Endothelial cell of umbilical vein (primary cell): Measurements from ENCODE around the gene SLC7A7. TPM values are rescaled to one million over a fixed set of nuclear protein-coding genes. Genes with fewer than 3 reads are reported as not detected.

Experiments
- Bru-seq: library from RNA; stranded (reverse); fragments of 400-500 nt; gene quantifications from one replicate; lab custom pipeline; 2021; lab: Mats Ljungman, UMichigan
- BruChase-seq, 2 experiments: library from RNA; stranded (reverse); fragments of 400-500 nt; gene quantifications; one replicate each; lab custom pipeline; 2021; lab: Mats Ljungman, UMichigan
- BruUV-seq: library from RNA; stranded (reverse); fragments of 400-500 nt; replicated peaks from 2 replicates; lab custom pipeline; 2021; lab: Mats Ljungman, UMichigan
- CTCF ChIA-PET: fragments of 300-600, 350-600 bp; sonication (Branson Sonifier 250); formaldehyde crosslinking; loops from one replicate; lab custom pipeline; 2021; ENCODE audit warnings: antibody characterized with exemption, inconsistent platforms; lab: Charles Lee
- POLR2A ChIA-PET: fragments of 300-600, 350-600 bp; sonication (Branson Sonifier 250); formaldehyde crosslinking; loops from one replicate; lab custom pipeline; 2021; ENCODE audit warnings: antibody characterized with exemption, inconsistent platforms; lab: Charles Lee
- DNase-seq: peaks from one replicate; pipeline ENCODE4 v3.0.0-alpha.2; 2011; ENCODE audit warnings: low read depth, low spot score
- FAIRE-seq: peaks from 2 replicates; lab custom pipeline; 2011; peaks lifted over from hg19 to GRCh38; lab: Jason Lieb, UNC
- H2AFZ ChIP-seq: 2 replicates; pipeline ENCODE4 v1.6.0; 2012; ENCODE audit warnings: low read depth, low read length, control low read depth, inconsistent platforms
- H3K27ac ChIP-seq: 2 replicates; pipeline ENCODE4 v1.5.1; 2011; ENCODE audit warnings: low read depth, mild to moderate bottlenecking, control low read depth, low read length, moderate library complexity; ENCODE audit not compliant: insufficient read depth
- H3K27me3 ChIP-seq, 2 experiments: 2 replicates each; pipeline versions ENCODE4 v1.6.0 to v1.6.1; 2011; ENCODE audit warnings: low read length in 2 of 2, mixed read lengths in 1 of 2; ENCODE audit not compliant: control insufficient read depth in 2 of 2, insufficient read depth in 2 of 2
- H3K36me3 ChIP-seq, 2 experiments: 2 replicates in 1 of 2; 3 replicates in 1 of 2; pipeline ENCODE4 v1.5.1; 2011; ENCODE audit warnings: low read length in 2 of 2, mild to moderate bottlenecking in 1 of 2, moderate library complexity in 1 of 2; ENCODE audit not compliant: control insufficient read depth in 2 of 2, insufficient read depth in 2 of 2; ENCODE audit errors: extremely low read depth in 1 of 2
- H3K4me1 ChIP-seq: 3 replicates; pipeline ENCODE4 v1.5.1; 2011; ENCODE audit warnings: mild to moderate bottlenecking, low read length; ENCODE audit not compliant: control insufficient read depth, insufficient read depth; ENCODE audit errors: extremely low read depth
- H3K4me2 ChIP-seq: 2 replicates; pipeline ENCODE4 v1.6.1; 2011; ENCODE audit warnings: low read length, control low read depth, mixed read lengths; ENCODE audit not compliant: insufficient read depth
- H3K4me3 ChIP-seq, 3 experiments: fragments of 200-600 bp in 1 of 3; sonication (generic), shearing (Covaris generic) in 1 of 3; replicated peaks in 1 of 3; 2 replicates each; pipeline ENCODE4 v1.5.1; 2011 to 2016; ENCODE audit warnings: control low read depth in 3 of 3, low read length in 3 of 3, mild to moderate bottlenecking in 2 of 3, inconsistent platforms in 1 of 3, low read depth in 1 of 3, moderate library complexity in 1 of 3; ENCODE audit not compliant: insufficient read depth in 1 of 3
- H3K79me2 ChIP-seq: 2 replicates; pipeline ENCODE4 v1.6.0; 2012; ENCODE audit warnings: low read length, inconsistent platforms; ENCODE audit not compliant: control insufficient read depth, insufficient read depth
- H3K9ac ChIP-seq: replicated peaks from 2 replicates; pipeline ENCODE3; 2011; ENCODE audit warnings: low read length, control low read depth; ENCODE audit not compliant: insufficient read depth; ENCODE audit errors: extremely low read depth
- H3K9me1 ChIP-seq: replicated peaks from 3 replicates; pipeline ENCODE4 v1.6.0; 2011; ENCODE audit warnings: mild to moderate bottlenecking, low read length; ENCODE audit not compliant: control insufficient read depth, insufficient read depth; ENCODE audit errors: extremely low read depth
- H3K9me3 ChIP-seq: replicated peaks from 2 replicates; pipeline ENCODE4 v1.5.1; 2012; ENCODE audit warnings: low read length, inconsistent platforms; ENCODE audit not compliant: control insufficient read depth, insufficient read depth
- H4K20me1 ChIP-seq: replicated peaks from 2 replicates; pipeline ENCODE3; 2011; ENCODE audit warnings: mild to moderate bottlenecking, low read length; ENCODE audit not compliant: control insufficient read depth, insufficient read depth; ENCODE audit errors: extremely low read depth
- CTCF ChIP-seq, 2 donors: IDR thresholded peaks; 1 replicate in 1 of 2; 2 replicates in 1 of 2; pipeline ENCODE4 v1.5.1; 2011; ENCODE audit warnings: low read length in 2 of 2, mild to moderate bottlenecking in 2 of 2, moderate library complexity in 2 of 2, control low read depth in 1 of 2, inconsistent platforms in 1 of 2, low read depth in 1 of 2; ENCODE audit not compliant: insufficient read depth in 1 of 2; ENCODE audit errors: extremely low read depth in 1 of 2
- EZH2 ChIP-seq: IDR thresholded peaks from 2 replicates; pipeline ENCODE4 v1.6.1; 2012; ENCODE audit warnings: borderline replicate concordance, low read depth, mild to moderate bottlenecking, moderate library complexity, low read length, inconsistent platforms; ENCODE audit not compliant: severe bottlenecking
- FOS ChIP-seq: IDR thresholded peaks from 2 replicates; pipeline ENCODE4 v1.6.1; 2011; ENCODE audit warnings: mild to moderate bottlenecking, low read length, moderate library complexity, borderline replicate concordance; ENCODE audit not compliant: insufficient read depth
- GATA2 ChIP-seq: IDR thresholded peaks from 2 replicates; pipeline ENCODE4 v1.7.0; 2011; ENCODE audit warnings: low read depth, mild to moderate bottlenecking, moderate library complexity, mixed read lengths, low read length; ENCODE audit not compliant: insufficient read length, insufficient read depth
- JUN ChIP-seq: IDR thresholded peaks from 2 replicates; pipeline ENCODE4 v1.6.1; 2011; ENCODE audit warnings: borderline replicate concordance, low read depth; ENCODE audit not compliant: insufficient read length, insufficient read depth
- MAX ChIP-seq: IDR thresholded peaks from 2 replicates; pipeline ENCODE4 v1.6.1; 2011; ENCODE audit not compliant: insufficient read depth, insufficient read length
- MYC ChIP-seq: IDR thresholded peaks from one replicate; pipeline ENCODE4 v1.6.1; 2011; ENCODE audit warnings: mild to moderate bottlenecking, low read depth, low read length
- POLR2A ChIP-seq: IDR thresholded peaks from 2 replicates; pipeline ENCODE4 v1.6.1; 2012; ENCODE audit warnings: low read depth, mild to moderate bottlenecking, control low read depth, low read length
- POLR2AphosphoS5 ChIP-seq: IDR thresholded peaks from 2 replicates; pipeline ENCODE4 v1.6.1; 2012; ENCODE audit warnings: low read depth, mild to moderate bottlenecking, control low read depth, low read length, moderate library complexity; ENCODE audit not compliant: insufficient read depth
- dilution Hi-C: fragments of 300-500 bp; cut with MboI; formaldehyde crosslinking; loops from one replicate; pipeline ENCODE4 v1.15.0; 2019; ENCODE audit warnings: low sequenced_read_pairs; ENCODE audit not compliant: extremely low pct_ligation_motif_present
- intact Hi-C: fragments of 100-400 bp; cut with micrococcal nuclease; formaldehyde crosslinking; loops from one replicate; pipeline ENCODE4 v1.10.0; 2022
- long read RNA-seq: library from polyadenylated mRNA; stranded (forward); transcript quantifications from one replicate; pipeline ENCODE4 v2.0.0, GENCODE V29; 2021
- polyA minus RNA-seq, 3 experiments: library from RNA; depleted of rRNA, polyadenylated mRNA; stranded (reverse); fragments of >200 nt; gene quantifications; 1 replicate in 1 of 3; 2 replicates in 2 of 3; pipeline ENCODE4 v1.2.3, GENCODE V29; 2011
- polyA plus RNA-seq, 4 experiments: library from polyadenylated mRNA; depleted of rRNA in 3 of 4; stranded (reverse) in 3 of 4; unstranded in 1 of 4; fragments of >200 nt; gene quantifications; 2 replicates each; pipeline versions ENCODE4 v1.2.1 to v1.2.3, GENCODE V29; 2011 to 2012; ENCODE audit warnings: missing spikeins in 1 of 4
- total RNA-seq: library from RNA; stranded (reverse); gene quantifications from 2 replicates; pipeline ENCODE4 v1.2.3, GENCODE V29; 2021

SLC7A7 gene
- total RNA-seq (18.5 and 22.5 TPM in 2 replicates), polyA plus RNA-seq (94.0 and 103 TPM in 2 replicates), polyA minus RNA-seq (83.6 and 99.3 TPM in 2 replicates), Bru-seq, nascent RNA (percentile 52 among the genes with signal in this experiment), BruChase-seq, experiment 1, labeled RNA remaining after a 6-hour chase (percentile 52 among the genes with signal in this experiment), BruChase-seq, experiment 2, labeled RNA remaining after a 2-hour chase (percentile 46 among the genes with signal in this experiment)
- polyA plus RNA-seq (2011; cell fraction: cytosol; rRNA removed), result 31.3 and 31.5 TPM in 2 replicates
- polyA plus RNA-seq (2011; cell fraction: nucleus; rRNA removed), result 33.2 and 38.6 TPM in 2 replicates
- polyA plus RNA-seq (2012), result 9.0 and 10.5 TPM in 2 replicates
- polyA minus RNA-seq (2011; cell fraction: cytosol; rRNA and poly(A)+ RNA removed), result not detected
- 11.0 and 15.1 TPM in 2 replicates for polyA minus RNA-seq (2011; cell fraction: nucleus; rRNA and poly(A)+ RNA removed)
- long read RNA-seq, transcript SLC7A7-203 (10 exons, 2,094 nt), result minor isoform, 19 of 66 reads
- long read RNA-seq, transcript SLC7A7-201 (11 exons, 2,263 nt), result minor isoform, 5 of 66 reads
- long read RNA-seq, transcript SLC7A7-215 (11 exons, 2,272 nt), result major isoform, 25 of 66 reads
- long read RNA-seq, partial matches to known transcripts, result 1 of 66 reads
- long read RNA-seq, other reads (novel, unspliced or antisense), result 15 of 66 reads

GRCh38 chr14:22814941-22815713, at the start of gene SLC7A7:
Gene SLC7A7 (minus strand): TSS chr14:22815435. CDS start chr14:22813398, 2,037 bp downstream.
- CTCF ChIA-PET, result interaction anchor here (1.0 to 7.7 kb wide), 4 partner anchors 10 to 245 kb away, joined by 3 to 77 read pairs (median 5); no protein-coding TSS in a partner anchor
- H3K27ac ChIP-seq, result no peak within 1 kb of the TSS
- TF ChIP-seq POLR2AphosphoS5 (no peak), FOS (no peak), EZH2 (no peak), MAX (no peak), POLR2A (no peak), CTCF (IDR thresholded peaks at IDR 0.05; ENCODE audit: extremely low read depth in 1 of 2, insufficient read depth in 1 of 2, low read depth in 1 of 2, low read length in 2 of 2) (no peak), MYC (no peak), GATA2 (no peak), JUN (no peak)

More at GRCh38 chr14:22814941-22815713, at the start of gene SLC7A7:
- intact Hi-C loops (no loop called here), dilution Hi-C loops (no loop called here)
- POLR2A ChIA-PET, result interaction anchor here (0.5 kb wide), 1 partner anchor 9 kb away, joined by 4 read pairs; no protein-coding TSS in a partner anchor
- H3K9ac ChIP-seq, result no peak within 1 kb of the TSS
- peak within 1 kb of the TSS; percentile 71 for H2AFZ ChIP-seq
- no TSS peak for BruUV-seq
- H3K4me2 ChIP-seq, result no peak within 1 kb of the TSS
- H3K9me3 ChIP-seq, result no peaks in the 10 kb centered on the region
- peaks cover 27% of the 10 kb centered on the region for H3K4me1 ChIP-seq
- DNase-seq, result no peak
- H4K20me1 ChIP-seq, result no peaks in the 10 kb centered on the region
- H3K27me3 ChIP-seq, result no peaks in the 10 kb centered on the region
- FAIRE-seq, result no peak
- H3K4me3 ChIP-seq, result no peak within 1 kb of the TSS
- H3K9me1 ChIP-seq, result no peaks in the 10 kb centered on the region
- H3K79me2 ChIP-seq, result no peaks in the 10 kb centered on the region
- peaks cover 0 to 5% of the 10 kb centered on the region in 2 experiments for H3K36me3 ChIP-seq
